Measurements from ENCODE around the gene DPH1.

Gene DPH1

DNA sequence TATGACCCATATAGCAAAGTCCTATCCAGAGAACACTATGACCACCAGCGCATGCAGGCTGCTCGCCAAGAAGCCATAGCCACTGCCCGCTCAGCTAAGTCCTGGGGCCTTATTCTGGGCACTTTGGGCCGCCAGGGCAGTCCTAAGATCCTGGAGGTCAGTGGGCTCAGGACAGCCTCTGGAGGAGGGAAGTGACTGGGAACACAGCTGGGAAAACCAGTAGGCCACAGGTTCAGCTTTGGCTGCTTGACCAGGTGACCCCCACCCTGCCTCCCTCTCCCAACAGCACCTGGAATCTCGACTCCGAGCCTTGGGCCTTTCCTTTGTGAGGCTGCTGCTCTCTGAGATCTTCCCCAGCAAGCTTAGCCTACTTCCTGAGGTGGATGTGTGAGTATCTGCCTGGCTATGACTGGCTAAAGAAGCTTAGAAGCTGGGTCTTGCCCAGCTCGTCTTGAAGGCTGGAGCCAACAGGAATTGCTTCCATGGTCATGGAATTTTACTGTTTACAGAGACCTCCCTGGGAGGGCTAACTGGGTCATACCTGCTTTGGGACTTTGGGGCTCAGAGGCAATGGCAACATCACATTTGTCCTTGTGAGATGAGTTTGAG is 10.4 kb downstream of the DPH1 start:
- H3K27ac ChIP-seq, result no peak overlapping the region
- TF ChIP-seq, protein P1, sequence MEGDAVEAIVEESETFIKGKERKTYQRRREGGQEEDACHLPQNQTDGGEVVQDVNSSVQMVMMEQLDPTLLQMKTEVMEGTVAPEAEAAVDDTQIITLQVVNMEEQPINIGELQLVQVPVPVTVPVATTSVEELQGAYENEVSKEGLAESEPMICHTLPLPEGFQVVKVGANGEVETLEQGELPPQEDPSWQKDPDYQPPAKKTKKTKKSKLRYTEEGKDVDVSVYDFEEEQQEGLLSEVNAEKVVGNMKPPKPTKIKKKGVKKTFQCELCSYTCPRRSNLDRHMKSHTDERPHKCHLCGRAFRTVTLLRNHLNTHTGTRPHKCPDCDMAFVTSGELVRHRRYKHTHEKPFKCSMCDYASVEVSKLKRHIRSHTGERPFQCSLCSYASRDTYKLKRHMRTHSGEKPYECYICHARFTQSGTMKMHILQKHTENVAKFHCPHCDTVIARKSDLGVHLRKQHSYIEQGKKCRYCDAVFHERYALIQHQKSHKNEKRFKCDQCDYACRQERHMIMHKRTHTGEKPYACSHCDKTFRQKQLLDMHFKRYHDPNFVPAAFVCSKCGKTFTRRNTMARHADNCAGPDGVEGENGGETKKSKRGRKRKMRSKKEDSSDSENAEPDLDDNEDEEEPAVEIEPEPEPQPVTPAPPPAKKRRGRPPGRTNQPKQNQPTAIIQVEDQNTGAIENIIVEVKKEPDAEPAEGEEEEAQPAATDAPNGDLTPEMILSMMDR (conservative IDR thresholded peaks at IDR 0.05), result no peak
- no peak for TF ChIP-seq ZFX (IDR thresholded peaks at IDR 0.05)

- peak overlapping the region; percentile 85 for H3K27ac ChIP-seq
- TF ChIP-seq ZFX (IDR thresholded peaks at IDR 0.05), result no peak
- TF ChIP-seq, protein P1 (conservative IDR thresholded peaks at IDR 0.05), result no peak
These were observed 11.1 kb downstream of the DPH1 start for GRCh38 chr17:2040942-2041560.

DNA sequence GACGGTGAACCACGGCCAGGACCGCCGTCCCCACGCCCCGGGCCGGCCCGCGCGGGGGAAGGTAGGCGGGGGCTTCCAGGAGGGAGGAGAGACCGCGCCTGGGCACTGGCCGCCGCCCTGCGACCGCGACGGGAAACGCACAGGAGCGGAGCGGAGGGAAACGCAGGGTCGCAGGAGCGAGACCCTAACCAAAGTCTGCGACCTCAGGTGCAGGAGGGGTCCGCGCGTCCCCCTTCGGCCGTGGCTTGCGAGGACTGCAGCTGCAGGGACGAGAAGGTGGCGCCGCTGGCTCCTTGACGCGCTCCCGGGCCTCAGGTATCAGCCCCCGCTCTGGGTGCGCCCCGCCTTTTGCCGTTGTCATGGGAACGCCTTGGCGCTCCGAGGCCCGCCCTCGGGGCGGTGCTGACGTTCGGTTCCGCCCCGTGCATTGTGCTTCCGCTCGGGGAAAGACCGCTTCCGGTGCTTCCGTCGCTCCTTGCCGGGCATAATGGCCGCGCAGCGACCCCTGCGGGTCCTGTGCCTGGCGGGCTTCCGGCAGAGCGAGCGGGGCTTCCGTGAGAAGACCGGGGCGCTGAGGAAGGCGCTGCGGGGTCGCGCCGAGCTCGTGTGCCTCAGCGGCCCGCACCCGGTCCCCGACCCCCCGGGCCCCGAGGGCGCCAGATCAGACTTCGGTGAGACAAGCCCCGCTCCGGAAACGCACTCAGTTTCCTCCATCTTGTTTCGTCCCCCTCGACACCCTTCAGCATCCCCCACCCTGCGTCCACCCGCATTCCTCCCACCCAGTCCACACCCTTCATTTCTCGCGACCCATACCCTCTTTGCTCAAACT is 11.8 kb downstream of the DPH1 start, which contains the start of gene OVCA2:
OVCA2 (plus strand) TSS at position 462 of the 829 bp plus-strand sequence; CDS start at position 488, 26 bp downstream.
- H3K27ac ChIP-seq, result peak within 1 kb of the TSS; percentile 85
- 0 out of 2 replicates have a peak, but pooled peaks have one; percentile 34 for TF ChIP-seq ZFX (IDR thresholded peaks at IDR 0.05)
- TF ChIP-seq, protein P1 (conservative IDR thresholded peaks at IDR 0.05), result peak; percentile 55

DNA sequence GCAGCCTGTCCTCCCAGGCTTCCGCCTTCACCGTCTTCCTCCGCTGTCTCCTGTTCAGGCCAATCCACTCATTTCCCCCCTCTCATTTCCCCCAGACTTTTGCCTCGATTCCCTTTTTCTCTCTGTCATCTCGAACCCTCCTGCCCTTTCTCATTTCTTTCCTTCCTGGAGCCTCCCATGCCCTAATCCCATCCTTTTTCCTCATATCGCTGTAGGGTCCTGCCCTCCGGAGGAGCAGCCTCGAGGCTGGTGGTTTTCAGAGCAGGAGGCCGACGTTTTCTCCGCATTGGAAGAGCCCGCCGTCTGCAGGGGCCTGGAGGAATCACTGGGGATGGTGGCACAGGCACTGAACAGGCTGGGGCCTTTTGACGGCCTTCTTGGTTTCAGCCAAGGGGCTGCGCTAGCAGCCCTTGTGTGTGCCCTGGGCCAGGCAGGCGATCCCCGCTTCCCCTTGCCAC is 12.5 kb downstream of the DPH1 start:
- H3K27ac ChIP-seq, result peak overlapping the region; percentile 85
- TF ChIP-seq, protein P1 (conservative IDR thresholded peaks at IDR 0.05), result no peak
- no peak; the same call in 1 of the 2 replicates for TF ChIP-seq ZFX (IDR thresholded peaks at IDR 0.05)

DNA sequence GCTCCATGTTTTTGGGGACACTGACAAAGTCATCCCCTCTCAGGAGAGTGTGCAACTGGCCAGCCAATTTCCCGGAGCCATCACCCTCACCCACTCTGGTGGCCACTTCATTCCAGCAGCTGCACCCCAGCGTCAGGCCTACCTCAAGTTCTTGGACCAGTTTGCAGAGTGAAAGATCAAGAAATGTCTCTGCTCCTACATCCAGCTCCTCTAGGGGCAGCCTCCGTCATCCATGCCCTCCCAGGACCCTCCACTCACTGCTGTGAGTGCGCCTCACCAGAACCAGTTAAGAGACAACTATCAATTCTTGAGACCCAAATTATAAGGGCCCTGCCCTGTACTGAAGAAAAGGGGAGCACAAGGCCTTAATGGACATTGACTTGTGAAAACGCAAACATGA is 13.0 kb downstream of the DPH1 start:
- no peak for TF ChIP-seq ZFX (IDR thresholded peaks at IDR 0.05)
- TF ChIP-seq, protein P1 (conservative IDR thresholded peaks at IDR 0.05), result no peak
- peak overlapping the region; percentile 85 for H3K27ac ChIP-seq

GRCh38 chr17:2043785-2044184 is 13.8 kb downstream of the DPH1 start:
- TF ChIP-seq ZFX (IDR thresholded peaks at IDR 0.05), result no peak
- TF ChIP-seq, protein P1 (conservative IDR thresholded peaks at IDR 0.05), result no peak
- no peak overlapping the region for H3K27ac ChIP-seq

All from C4-2B (cell line).